ENCODE measurements around the gene GPRC5C. TPM values are rescaled to one million over a fixed set of nuclear protein-coding genes. Genes with fewer than 3 reads are reported as not detected.
A peak's percentile ranks its signal among the peaks of the same experiment; 100 is the strongest.

GPRC5C gene
- total and polyA plus RNA-seq, 9 of the 15 experiments (the other 6 are each of a cell fraction or from before 2014, with no cell fraction given), result 0.28 to 9.0 (median 4.1) TPM

DNA sequence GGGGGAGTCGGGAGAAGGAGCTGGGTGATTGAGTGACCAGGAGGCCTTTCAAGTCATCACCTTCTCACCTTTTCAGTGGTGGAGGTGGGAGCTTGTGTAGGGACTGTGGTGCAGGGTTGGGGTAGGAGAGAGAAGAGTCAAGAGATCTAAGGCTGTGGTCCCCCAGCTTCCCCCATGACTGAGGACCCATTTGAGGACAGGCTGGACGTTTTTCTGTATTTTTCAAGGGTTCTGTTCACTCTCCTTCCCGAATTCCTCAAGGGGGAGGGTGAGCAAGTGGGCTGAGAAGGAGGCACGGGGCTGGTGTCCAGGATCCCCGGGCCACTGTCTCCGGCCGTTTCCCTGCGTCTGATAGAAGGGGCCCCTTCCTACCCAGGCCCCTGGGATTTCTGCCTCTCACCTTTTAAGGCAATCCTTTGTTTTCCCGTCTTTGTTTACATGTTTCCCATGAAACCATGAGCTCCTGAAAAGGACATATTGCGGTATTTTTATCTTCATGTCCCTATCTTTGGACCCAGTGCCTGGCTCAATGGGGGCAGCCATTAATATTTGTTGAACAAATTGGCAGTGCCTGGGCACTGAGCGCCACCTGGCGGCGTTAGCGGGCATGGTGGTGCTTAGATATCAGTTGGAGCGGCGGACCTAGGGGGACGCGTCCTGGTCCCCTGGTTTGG lies 25.4 kb downstream of the GPRC5C start (continued):
- TF ChIP-seq NFE2L1 (tag; IDR thresholded peaks at IDR 0.05; ENCODE audit: borderline replicate concordance, low read depth) (no peak), ETS1 (conservative IDR thresholded peaks at IDR 0.05; ENCODE audit: control insufficient read depth, low read depth, low read length) (no peak), ZZZ3 (IDR thresholded peaks at IDR 0.05) (no peak), KLF13 (tag; IDR thresholded peaks at IDR 0.05; ENCODE audit: borderline replicate concordance, low read depth) (0 out of 2 replicates have a peak, but pooled peaks have one; percentile 22), CCAR2 (IDR thresholded peaks at IDR 0.05; ENCODE audit: low read depth, low read length) (no peak), REST (IDR thresholded peaks at IDR 0.05; ENCODE audit: borderline replicate concordance) (peak; percentile 94), REST (CRISPR knock-in tag; IDR thresholded peaks at IDR 0.05; ENCODE audit: low read depth) (no peak), BMI1 (IDR thresholded peaks at IDR 0.05; ENCODE audit: low read length) (0 out of 2 replicates have a peak, but pooled peaks have one; percentile 22), DEAF1 (CRISPR knock-in tag; IDR thresholded peaks at IDR 0.05) (peak; percentile 99), KLF10 (CRISPR knock-in tag; IDR thresholded peaks at IDR 0.05) (no peak), CEBPG (CRISPR knock-in tag; IDR thresholded peaks at IDR 0.05) (no peak), CEBPG (tag; conservative IDR thresholded peaks at IDR 0.05 in 1 of 2, IDR thresholded peaks at IDR 0.05 in 1 of 2) (no peak)
- TF ChIP-seq, protein P1, sequence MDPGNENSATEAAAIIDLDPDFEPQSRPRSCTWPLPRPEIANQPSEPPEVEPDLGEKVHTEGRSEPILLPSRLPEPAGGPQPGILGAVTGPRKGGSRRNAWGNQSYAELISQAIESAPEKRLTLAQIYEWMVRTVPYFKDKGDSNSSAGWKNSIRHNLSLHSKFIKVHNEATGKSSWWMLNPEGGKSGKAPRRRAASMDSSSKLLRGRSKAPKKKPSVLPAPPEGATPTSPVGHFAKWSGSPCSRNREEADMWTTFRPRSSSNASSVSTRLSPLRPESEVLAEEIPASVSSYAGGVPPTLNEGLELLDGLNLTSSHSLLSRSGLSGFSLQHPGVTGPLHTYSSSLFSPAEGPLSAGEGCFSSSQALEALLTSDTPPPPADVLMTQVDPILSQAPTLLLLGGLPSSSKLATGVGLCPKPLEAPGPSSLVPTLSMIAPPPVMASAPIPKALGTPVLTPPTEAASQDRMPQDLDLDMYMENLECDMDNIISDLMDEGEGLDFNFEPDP (CRISPR knock-in tag; IDR thresholded peaks at IDR 0.05), result no peak
